ENCODE results near the gene C9orf85. TPM values are rescaled to one million over a fixed set of nuclear protein-coding genes. Genes with fewer than 3 reads are reported as not detected.

Gene C9orf85
- total and polyA plus RNA-seq, 2 of the 8 experiments (the other 6 are each of a cell fraction or from before 2014, with no cell fraction given): 6.3 to 14.5 TPM

DNA sequence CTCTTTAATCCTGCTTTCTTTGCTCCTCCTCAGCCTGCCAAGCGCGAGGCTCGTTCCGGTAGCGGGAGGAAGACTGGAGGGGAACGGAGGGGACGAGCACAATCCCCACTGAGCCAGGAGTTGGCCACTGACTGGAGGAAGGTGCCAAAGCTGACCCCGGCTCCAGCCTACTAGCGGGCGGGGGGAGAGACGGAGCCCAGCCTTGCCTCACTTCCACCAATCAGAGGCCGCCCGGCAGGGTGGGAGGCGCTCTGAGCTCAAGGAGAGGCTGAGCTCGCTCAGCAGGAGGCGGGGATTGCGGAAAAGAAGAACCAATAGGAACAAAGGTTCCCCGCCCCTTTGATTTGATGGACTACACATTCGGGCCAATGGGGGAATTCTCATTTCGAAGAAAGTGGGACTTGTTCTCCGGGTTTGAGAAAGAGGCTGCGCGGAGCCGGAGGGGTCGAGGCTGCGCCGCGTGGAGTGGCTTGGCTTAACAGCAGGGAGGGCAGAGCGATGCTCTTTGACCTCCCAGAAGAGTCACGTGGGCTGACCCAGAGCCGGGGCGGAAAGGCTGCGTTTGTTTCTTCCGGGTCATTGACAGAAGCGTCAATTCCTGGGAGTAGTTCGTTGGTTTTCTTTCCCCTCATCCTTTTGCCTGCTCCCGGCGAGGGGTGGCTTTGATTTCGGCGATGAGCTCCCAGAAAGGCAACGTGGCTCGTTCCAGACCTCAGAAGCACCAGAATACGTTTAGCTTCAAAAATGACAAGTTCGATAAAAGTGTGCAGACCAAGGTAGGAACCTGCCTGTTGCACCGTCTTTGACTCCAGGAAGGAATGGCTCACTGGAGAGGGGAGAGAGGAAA, at the start of gene C9orf85, which contains the start of gene ABHD17B (continued):
- TF ChIP-seq CEBPB (IDR thresholded peaks at IDR 0.05; ENCODE audit: low read depth, low read length): no peak
- peak; percentile 80 for TF ChIP-seq BACH1 (IDR thresholded peaks at IDR 0.05; ENCODE audit: low read length)
- no peak for TF ChIP-seq MAFK (IDR thresholded peaks at IDR 0.05; ENCODE audit: low read depth, low read length)
- TF ChIP-seq GABPA (IDR thresholded peaks at IDR 0.05; ENCODE audit: borderline replicate concordance, insufficient read depth, low read length): peak; percentile 56; the same call in 1 of the 2 replicates
- peak; percentile 79; the same call in 1 of the 2 replicates for TF ChIP-seq PHF8 (conservative IDR thresholded peaks at IDR 0.05; ENCODE audit: low read depth, low read length)
- TF ChIP-seq USF2 (IDR thresholded peaks at IDR 0.05; ENCODE audit: low read length): peak; percentile 94
- TF ChIP-seq YY1 (IDR thresholded peaks at IDR 0.05; ENCODE audit: low read depth, low read length): no peak
- TF ChIP-seq SAP30 (IDR thresholded peaks at IDR 0.05; ENCODE audit: insufficient read depth, insufficient replicate concordance, low read length): peak; percentile 92
- peak; percentile 57 for TF ChIP-seq ASH2L (IDR thresholded peaks at IDR 0.05; ENCODE audit: low read length)
- no peak for TF ChIP-seq EZH2 (IDR thresholded peaks at IDR 0.05; ENCODE audit: low read depth, low read length, severe bottlenecking)
- TF ChIP-seq SRF (IDR thresholded peaks at IDR 0.05; ENCODE audit: low read depth, low read length): no peak
- no peak for TF ChIP-seq RXRA (IDR thresholded peaks at IDR 0.05; ENCODE audit: insufficient read depth, low read depth, low read length)
- peak; percentile 64 for TF ChIP-seq SP2 (IDR thresholded peaks at IDR 0.05; ENCODE audit: low read length)
- TF ChIP-seq, protein P1, sequence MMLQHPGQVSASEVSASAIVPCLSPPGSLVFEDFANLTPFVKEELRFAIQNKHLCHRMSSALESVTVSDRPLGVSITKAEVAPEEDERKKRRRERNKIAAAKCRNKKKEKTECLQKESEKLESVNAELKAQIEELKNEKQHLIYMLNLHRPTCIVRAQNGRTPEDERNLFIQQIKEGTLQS (IDR thresholded peaks at IDR 0.05; ENCODE audit: insufficient read depth, low read depth, low read length): peak; percentile 47; the same call in 1 of the 2 replicates
- no peak for TF ChIP-seq BRCA1 (IDR thresholded peaks at IDR 0.05; ENCODE audit: low read depth, low read length)
- peak; percentile 82 for TF ChIP-seq E2F6 (IDR thresholded peaks at IDR 0.05)
- TF ChIP-seq CHD2 (IDR thresholded peaks at IDR 0.05; ENCODE audit: low read length): peak; percentile 77
- no peak for TF ChIP-seq CHD1 (IDR thresholded peaks at IDR 0.05; ENCODE audit: low read depth, low read length)
- TF ChIP-seq RAD21 (IDR thresholded peaks at IDR 0.05 in 1 of 2, conservative IDR thresholded peaks at IDR 0.05 in 1 of 2; ENCODE audit: low read depth in 2 of 2, low read length in 2 of 2): 0 out of 4 replicates have a peak, but pooled peaks of 1 of the 2 experiments have one; percentile 2
- TF ChIP-seq, protein P2, sequence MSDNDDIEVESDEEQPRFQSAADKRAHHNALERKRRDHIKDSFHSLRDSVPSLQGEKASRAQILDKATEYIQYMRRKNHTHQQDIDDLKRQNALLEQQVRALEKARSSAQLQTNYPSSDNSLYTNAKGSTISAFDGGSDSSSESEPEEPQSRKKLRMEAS (IDR thresholded peaks at IDR 0.05): peak; percentile 96
- no peak for TF ChIP-seq CBX5 (IDR thresholded peaks at IDR 0.05; ENCODE audit: low read depth, low read length)
